WERI-Rb-1 (cell line): Measurements from ENCODE around the gene KLHL30.
A peak's percentile ranks its signal among the peaks of the same experiment; 100 is the strongest.
"Not testable (repeated sequence)": the region's sequence is repeated elsewhere in the genome, so short reads cannot be mapped to it uniquely, and the experiment has no call there.

Experiments
- DNase-seq: peaks from one replicate; pipeline ENCODE4 v3.0.0-alpha.2; 2020
- H3K27ac ChIP-seq: fragments of 250-450 bp; sonication (Bioruptor Pico); 2 replicates; pipeline ENCODE4 v1.5.1; 2020; ENCODE audit warnings: mild to moderate bottlenecking, moderate library complexity
- H3K27me3 ChIP-seq: fragments of 250-450 bp; sonication (Bioruptor Pico); 2 replicates; pipeline ENCODE4 v1.5.1; 2021; ENCODE audit warnings: mild to moderate bottlenecking, low read depth, moderate library complexity; ENCODE audit not compliant: insufficient read depth, severe bottlenecking
- H3K36me3 ChIP-seq: fragments of 250-450 bp; sonication (Bioruptor Pico); 2 replicates; pipeline ENCODE4 v1.5.1; 2020; ENCODE audit warnings: mild to moderate bottlenecking, moderate library complexity
- H3K4me3 ChIP-seq: 2 replicates; pipeline ENCODE4 v1.5.1; 2011; ENCODE audit warnings: low read depth, mild to moderate bottlenecking, control low read depth, low read length
- H3K9me3 ChIP-seq: fragments of 250-450 bp; sonication (Bioruptor Pico); 2 replicates; pipeline ENCODE4 v1.5.1; 2021; ENCODE audit warnings: mild to moderate bottlenecking, moderate library complexity; ENCODE audit not compliant: severe bottlenecking
- TF ChIP-seq, protein P1 (sequence below): IDR thresholded peaks from 2 replicates; pipeline ENCODE4 v1.5.1; 2011; ENCODE audit warnings: low read depth, mild to moderate bottlenecking, control low read depth, inconsistent platforms, low read length

The KLHL30 gene

DNA sequence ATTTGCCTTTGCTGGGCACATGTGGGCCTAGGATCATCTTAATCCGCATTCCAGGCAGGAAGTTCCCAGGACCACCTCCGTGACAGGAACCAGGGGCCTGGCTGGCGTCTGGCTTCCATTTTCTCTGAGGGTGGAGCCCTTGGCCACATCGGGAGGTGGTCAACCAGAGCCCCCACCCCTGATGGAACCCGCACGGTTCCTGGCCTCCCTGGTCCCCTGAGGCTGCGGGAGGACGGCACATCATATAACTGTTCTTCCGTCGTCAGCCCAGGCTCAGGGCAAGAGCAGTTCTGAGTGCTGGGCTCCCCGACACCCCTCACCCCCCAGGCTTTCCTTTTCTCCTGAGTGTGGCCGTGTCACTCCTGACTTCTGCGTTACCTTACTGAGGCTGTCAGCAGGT is 24.9 kb upstream of the KLHL30 start:
- peak; percentile 3 for DNase-seq
- no peak overlapping the region for H3K4me3 ChIP-seq
- H3K27ac ChIP-seq: no peak overlapping the region
- no peaks in the 10 kb centered on the region for H3K27me3 ChIP-seq
- TF ChIP-seq, protein P1, sequence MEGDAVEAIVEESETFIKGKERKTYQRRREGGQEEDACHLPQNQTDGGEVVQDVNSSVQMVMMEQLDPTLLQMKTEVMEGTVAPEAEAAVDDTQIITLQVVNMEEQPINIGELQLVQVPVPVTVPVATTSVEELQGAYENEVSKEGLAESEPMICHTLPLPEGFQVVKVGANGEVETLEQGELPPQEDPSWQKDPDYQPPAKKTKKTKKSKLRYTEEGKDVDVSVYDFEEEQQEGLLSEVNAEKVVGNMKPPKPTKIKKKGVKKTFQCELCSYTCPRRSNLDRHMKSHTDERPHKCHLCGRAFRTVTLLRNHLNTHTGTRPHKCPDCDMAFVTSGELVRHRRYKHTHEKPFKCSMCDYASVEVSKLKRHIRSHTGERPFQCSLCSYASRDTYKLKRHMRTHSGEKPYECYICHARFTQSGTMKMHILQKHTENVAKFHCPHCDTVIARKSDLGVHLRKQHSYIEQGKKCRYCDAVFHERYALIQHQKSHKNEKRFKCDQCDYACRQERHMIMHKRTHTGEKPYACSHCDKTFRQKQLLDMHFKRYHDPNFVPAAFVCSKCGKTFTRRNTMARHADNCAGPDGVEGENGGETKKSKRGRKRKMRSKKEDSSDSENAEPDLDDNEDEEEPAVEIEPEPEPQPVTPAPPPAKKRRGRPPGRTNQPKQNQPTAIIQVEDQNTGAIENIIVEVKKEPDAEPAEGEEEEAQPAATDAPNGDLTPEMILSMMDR: no peak
- peaks cover 8% of the 10 kb centered on the region for H3K9me3 ChIP-seq
- no peaks in the 10 kb centered on the region for H3K36me3 ChIP-seq

DNA sequence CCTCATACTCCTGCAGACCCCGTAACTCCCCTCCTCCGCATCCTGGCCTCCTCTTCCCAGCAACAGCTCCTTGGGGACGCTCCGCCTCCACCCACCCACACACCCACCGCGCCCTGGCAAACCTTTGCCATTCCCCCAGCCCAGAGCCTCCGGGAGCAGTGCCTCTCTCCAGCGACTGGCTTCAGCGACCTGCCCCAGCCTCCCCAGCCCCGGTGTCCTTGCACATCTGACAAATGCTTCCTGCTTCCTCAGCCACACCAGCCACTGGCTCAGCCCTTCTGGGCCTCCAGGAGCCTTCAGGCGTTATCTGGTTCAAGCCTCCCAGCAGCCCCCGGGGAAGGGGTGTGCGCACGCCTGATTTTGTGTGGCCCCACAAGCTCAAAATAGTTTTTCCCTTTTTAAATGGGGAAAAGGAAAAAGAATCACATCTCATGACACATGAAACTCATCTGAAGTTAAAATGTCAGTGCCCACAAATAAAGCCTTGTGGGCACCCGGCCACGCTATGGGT is 24.1 kb upstream of the KLHL30 start:
- no peak for DNase-seq
- no peaks in the 10 kb centered on the region for H3K27me3 ChIP-seq
- H3K4me3 ChIP-seq: no peak overlapping the region
- TF ChIP-seq, protein P1: no peak
- peaks cover 8% of the 10 kb centered on the region for H3K9me3 ChIP-seq
- no peaks in the 10 kb centered on the region for H3K36me3 ChIP-seq
- no peak overlapping the region for H3K27ac ChIP-seq

DNA sequence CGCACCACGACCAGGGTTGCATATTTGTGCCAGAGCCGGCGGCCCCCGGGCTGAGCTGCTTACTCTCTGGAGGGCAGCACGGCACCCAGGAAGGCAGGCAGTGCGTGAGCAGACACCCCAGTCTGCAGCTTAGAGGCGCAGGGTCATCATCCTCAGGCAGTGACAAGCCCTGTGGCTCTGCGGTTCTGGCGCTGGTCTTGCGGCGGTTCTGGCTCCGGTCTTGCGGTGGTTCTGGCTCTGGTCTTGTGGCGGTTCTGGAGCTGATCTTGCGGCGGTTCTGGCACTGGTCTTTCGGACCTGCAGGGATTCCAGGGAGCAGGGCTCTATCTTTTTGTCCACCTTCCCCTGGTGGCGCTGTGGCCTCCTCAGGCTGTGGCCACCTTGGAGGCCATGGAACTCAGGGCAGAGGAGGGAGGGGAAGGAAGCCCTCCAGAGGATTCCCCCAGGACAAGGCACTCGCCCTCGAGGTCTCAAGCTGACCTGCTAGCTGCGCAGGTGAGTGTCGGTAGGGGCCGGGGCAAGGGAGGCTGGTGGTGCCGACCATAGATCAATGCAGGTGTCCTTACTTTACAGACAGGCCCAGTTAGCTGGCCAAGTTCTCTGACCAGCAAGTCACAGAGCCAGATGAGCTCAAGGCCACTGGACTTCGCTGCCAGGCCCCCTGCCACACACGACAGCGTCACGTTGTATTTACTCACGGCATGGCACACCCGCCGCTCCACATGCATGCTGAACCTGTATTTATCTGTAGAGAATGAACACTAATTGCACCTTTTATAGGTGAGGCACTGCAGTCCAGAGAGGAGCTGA is 23.4 kb upstream of the KLHL30 start:
- no peak for DNase-seq
- TF ChIP-seq, protein P1: no peak
- Histone ChIP-seq H3K27ac (no peak overlapping the region), H3K9me3 (peaks cover 8% of the 10 kb centered on the region), H3K27me3 (no peaks in the 10 kb centered on the region), H3K4me3 (no peak overlapping the region), H3K36me3 (no peaks in the 10 kb centered on the region)

DNA sequence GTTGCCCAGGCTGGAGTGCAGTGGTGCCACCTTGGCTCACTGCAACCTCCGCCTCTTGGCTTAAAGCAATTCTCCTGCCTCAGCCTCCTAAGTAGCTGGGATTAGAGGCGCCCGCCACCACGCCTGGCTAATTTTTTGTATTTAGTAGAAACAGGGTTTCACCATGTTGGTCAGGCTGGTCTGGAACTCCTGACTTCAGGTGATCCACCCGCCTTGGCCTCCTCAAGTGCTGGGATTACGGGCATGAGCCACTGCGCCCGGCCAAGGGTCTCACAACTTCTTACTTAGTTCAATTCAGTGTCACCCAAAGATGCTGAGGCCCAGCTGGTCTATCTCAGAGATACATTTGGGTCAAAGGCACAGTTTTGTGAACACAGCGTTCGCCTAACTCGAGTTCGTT is 22.8 kb upstream of the KLHL30 start:
- DNase-seq, H3K9me3 ChIP-seq, H3K4me3 ChIP-seq, H3K36me3 ChIP-seq, H3K27me3 ChIP-seq, H3K27ac ChIP-seq: not testable (repeated sequence)

DNA sequence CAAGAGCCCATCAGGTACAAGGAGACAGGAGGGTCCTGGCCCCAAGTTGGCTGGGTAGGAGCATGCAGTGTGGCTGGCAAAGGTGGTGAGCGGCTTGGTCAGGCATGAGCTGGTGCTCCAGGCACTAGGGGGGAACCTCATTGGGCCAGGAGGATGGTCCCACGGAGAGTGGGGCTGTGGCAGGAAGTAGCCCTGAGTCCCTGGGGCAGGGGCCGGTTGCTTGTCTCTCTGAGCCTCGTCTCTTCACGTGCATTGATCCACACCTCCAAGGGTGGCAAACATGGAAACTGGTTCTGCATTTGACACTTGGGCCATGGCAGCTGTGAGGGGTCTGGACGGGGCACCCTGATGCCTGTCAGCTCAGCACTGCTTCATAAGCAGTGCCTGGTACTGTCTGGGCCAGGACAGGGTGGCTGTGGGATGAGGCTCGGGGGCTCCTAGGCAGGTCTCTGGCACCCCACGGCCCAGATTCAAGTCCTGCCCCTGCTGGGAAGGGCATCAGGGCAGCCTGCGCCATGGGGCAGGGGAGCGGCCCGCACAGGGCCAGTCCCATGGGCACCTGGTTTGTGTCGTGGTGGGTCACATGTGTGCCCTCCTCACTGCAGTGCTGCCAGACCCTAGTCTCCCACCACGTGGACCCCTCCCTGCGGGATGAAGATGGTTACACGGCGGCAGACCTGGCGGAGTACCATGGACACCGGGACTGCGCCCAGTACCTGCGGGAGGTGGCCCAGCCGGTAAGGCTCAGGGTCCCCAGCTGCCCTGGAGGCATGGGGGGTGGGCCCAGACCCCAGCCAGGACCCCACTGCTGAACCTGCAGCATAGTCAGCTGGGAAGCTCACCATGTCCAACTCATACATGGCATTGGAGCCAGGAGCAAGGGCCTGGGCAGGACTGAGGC is 21.9 kb upstream of the KLHL30 start:
- H3K36me3 ChIP-seq: no peaks in the 10 kb centered on the region

More for the DNA sequence above, 21.9 kb upstream of the KLHL30 start:
- TF ChIP-seq, protein P1: no peak
- no peak for DNase-seq
- Histone ChIP-seq H3K9me3 (peaks cover 5% of the 10 kb centered on the region), H3K4me3 (no peak overlapping the region), H3K27me3 (no peaks in the 10 kb centered on the region), H3K27ac (no peak overlapping the region)
